CD4-positive, alpha-beta memory T cell (primary cell): ENCODE measurements around the gene VWA3B. TPM values are rescaled to one million over a fixed set of nuclear protein-coding genes. Genes with fewer than 3 reads are reported as not detected.
A peak's percentile ranks its signal among the peaks of the same experiment; 100 is the strongest.

Source experiments
- CTCF ChIA-PET: fragments of 350-600 bp; sonication (Branson Sonifier 250); formaldehyde crosslinking; loops from one replicate; lab custom pipeline; 2021; ENCODE audit warnings: inconsistent platforms; ENCODE audit not compliant: partially characterized antibody; lab: Charles Lee
- POLR2A ChIA-PET: fragments of 350-600 bp; sonication (Branson Sonifier 250); formaldehyde crosslinking; loops from one replicate; lab custom pipeline; 2021; ENCODE audit not compliant: partially characterized antibody; lab: Charles Lee
- DNase-seq, 5 donors: peaks; one replicate each; pipeline versions ENCODE4 v3.0.0 to v3.0.0-alpha.2; 2020 to 2022; ENCODE audit warnings: mixed read lengths in 1 of 5
- H3K27ac ChIP-seq: one replicate; pipeline ENCODE4 v1.7.0; 2013; ENCODE audit warnings: low read depth, low read length
- H3K27me3 ChIP-seq: 2 replicates; pipeline ENCODE4 v1.7.0; 2013; ENCODE audit warnings: mild to moderate bottlenecking, low read length, moderate library complexity; ENCODE audit not compliant: insufficient read depth
- H3K36me3 ChIP-seq: 2 replicates; pipeline ENCODE4 v1.7.0; 2013; ENCODE audit warnings: mild to moderate bottlenecking, low read length, moderate library complexity; ENCODE audit not compliant: insufficient read depth
- H3K4me1 ChIP-seq: 2 replicates; pipeline ENCODE4 v1.7.0; 2013; ENCODE audit warnings: mild to moderate bottlenecking, low read length, moderate library complexity; ENCODE audit not compliant: insufficient read depth
- H3K4me3 ChIP-seq, 2 donors: one replicate each; pipeline ENCODE4 v1.7.0; 2013; ENCODE audit warnings: low read length in 2 of 2, mild to moderate bottlenecking in 1 of 2
- H3K9me3 ChIP-seq, 2 donors: one replicate each; pipeline ENCODE4 v1.7.0; 2013; ENCODE audit warnings: low read length in 2 of 2, control low read depth in 1 of 2; ENCODE audit not compliant: control insufficient read depth in 1 of 2
- H3K27ac Mint-ChIP-seq, 7 donors: one replicate each; pipeline ENCODE4 v1.8.0; 2020 to 2021; ENCODE audit warnings: mixed read lengths in 7 of 7, mild to moderate bottlenecking in 6 of 7, inconsistent platforms in 3 of 7, moderate library complexity in 3 of 7
- H3K27me3 Mint-ChIP-seq, 2 donors: one replicate each; pipeline ENCODE4 v1.8.0; 2020 to 2021; ENCODE audit warnings: mixed read lengths in 2 of 2
- H3K36me3 Mint-ChIP-seq, 2 donors: one replicate each; pipeline ENCODE4 v1.8.0; 2020 to 2021; ENCODE audit warnings: mixed read lengths in 2 of 2, inconsistent platforms in 1 of 2, mild to moderate bottlenecking in 1 of 2
- H3K4me1 Mint-ChIP-seq, 4 donors: one replicate each; pipeline ENCODE4 v1.8.0; 2020 to 2021; ENCODE audit warnings: mixed read lengths in 4 of 4, mild to moderate bottlenecking in 1 of 4
- H3K4me3 Mint-ChIP-seq, 8 donors: one replicate each; pipeline ENCODE4 v1.8.0; 2020 to 2021; ENCODE audit warnings: mixed read lengths in 8 of 8, mild to moderate bottlenecking in 7 of 8, moderate library complexity in 6 of 8, inconsistent platforms in 3 of 8
- H3K9me3 Mint-ChIP-seq, 8 donors: one replicate each; pipeline ENCODE4 v1.8.0; 2020 to 2021; ENCODE audit warnings: mixed read lengths in 8 of 8, mild to moderate bottlenecking in 5 of 8, inconsistent platforms in 3 of 8, moderate library complexity in 1 of 8
- intact Hi-C: fragments of 100-400 bp; cut with micrococcal nuclease; formaldehyde crosslinking; loops from one replicate; pipeline ENCODE4 v1.15.1; 2023
- polyA plus RNA-seq, 2 donors: library from polyadenylated mRNA; unstranded; fragments of 300-500 nt; fragmentation: Illumina TruSeq; gene quantifications; one replicate each; pipeline ENCODE4 v1.2.3, GENCODE V29; 2021
- total RNA-seq, 2 experiments: library from RNA; stranded (reverse); gene quantifications; one replicate each; pipeline ENCODE4 v1.2.3, GENCODE V29; 2021

The VWA3B gene
- total and polyA plus RNA-seq, 4 experiments from 2014 or later: not detected

DNA sequence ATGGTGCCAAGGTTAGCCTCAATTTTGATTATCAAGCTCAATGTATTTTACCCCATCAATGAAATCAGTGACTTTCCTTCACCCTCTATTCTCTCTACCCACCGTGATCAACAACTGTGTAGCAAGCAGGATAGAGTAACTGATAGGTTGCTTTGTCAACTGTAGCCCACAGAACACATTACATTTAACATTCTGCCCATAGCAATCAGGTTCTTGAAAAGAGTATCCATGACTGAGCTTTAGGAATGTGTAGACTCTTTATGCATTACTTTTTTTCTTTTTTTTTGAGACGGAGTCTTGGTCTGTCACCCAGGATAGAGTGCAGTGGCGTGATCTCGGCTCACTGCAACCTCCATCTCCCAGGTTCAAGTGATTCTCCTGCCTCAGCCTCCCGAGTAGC lies 19.8 kb upstream of the VWA3B start:
- ChIA-PET POLR2A (no interaction called here), CTCF (interaction anchor here (1.3 kb wide), 1 partner anchor 260 kb away, joined by 3 read pairs; no protein-coding TSS in a partner anchor)
- Histone ChIP-seq H3K4me3 (no peak overlapping the region), H3K4me1 (no peaks in the 10 kb centered on the region), H3K27ac (no peak overlapping the region), H3K27me3 (no peaks in the 10 kb centered on the region), H3K36me3 (no peaks in the 10 kb centered on the region), H3K9me3 (no peaks in the 10 kb centered on the region)
- Mint-ChIP-seq H3K9me3 (peaks cover 0 to 4% (median 0%) of the 10 kb centered on the region in 8 donors), H3K27me3 (peaks cover 13 to 20% of the 10 kb centered on the region in 2 donors), H3K4me1 (no peaks in the 10 kb centered on the region), H3K36me3 (no peaks in the 10 kb centered on the region), H3K4me3 (no peak overlapping the region), H3K27ac (no peak overlapping the region)
- intact Hi-C loops: no loop called here
- no peak for DNase-seq

DNA sequence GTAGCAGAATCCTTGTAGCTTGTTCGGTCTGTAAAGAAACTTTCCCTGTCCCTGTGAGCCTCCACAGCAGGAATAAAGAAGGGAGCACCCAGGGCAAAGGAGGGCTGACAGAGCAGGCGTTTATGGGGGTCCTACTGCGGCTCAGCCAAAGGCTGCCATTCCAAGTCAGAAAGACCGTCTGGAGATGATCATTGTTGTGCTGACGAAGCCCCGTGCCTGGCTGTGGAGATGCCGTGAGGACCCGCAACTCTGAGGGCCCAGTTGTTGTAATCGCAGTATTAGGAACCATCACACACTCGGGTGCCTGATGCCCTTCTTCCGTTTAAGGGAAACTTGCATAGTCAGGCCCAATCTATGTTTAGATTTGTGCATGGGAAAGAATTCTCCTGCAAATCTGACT lies 16.9 kb upstream of the VWA3B start:
- CTCF ChIA-PET: no interaction called here
- Mint-ChIP-seq H3K27ac (no peak overlapping the region), H3K4me1 (no peaks in the 10 kb centered on the region), H3K27me3 (peaks cover 8 to 16% of the 10 kb centered on the region in 2 donors), H3K4me3 (no peak overlapping the region), H3K9me3 (peaks cover 0 to 9% (median 1%) of the 10 kb centered on the region in 8 donors), H3K36me3 (no peaks in the 10 kb centered on the region)
- Histone ChIP-seq H3K27ac (no peak overlapping the region), H3K36me3 (no peaks in the 10 kb centered on the region), H3K9me3 (no peaks in the 10 kb centered on the region), H3K4me3 (no peak overlapping the region), H3K4me1 (no peaks in the 10 kb centered on the region), H3K27me3 (no peaks in the 10 kb centered on the region)
- intact Hi-C loops: no loop called here
- POLR2A ChIA-PET: no interaction called here
- DNase-seq: no peak

DNA sequence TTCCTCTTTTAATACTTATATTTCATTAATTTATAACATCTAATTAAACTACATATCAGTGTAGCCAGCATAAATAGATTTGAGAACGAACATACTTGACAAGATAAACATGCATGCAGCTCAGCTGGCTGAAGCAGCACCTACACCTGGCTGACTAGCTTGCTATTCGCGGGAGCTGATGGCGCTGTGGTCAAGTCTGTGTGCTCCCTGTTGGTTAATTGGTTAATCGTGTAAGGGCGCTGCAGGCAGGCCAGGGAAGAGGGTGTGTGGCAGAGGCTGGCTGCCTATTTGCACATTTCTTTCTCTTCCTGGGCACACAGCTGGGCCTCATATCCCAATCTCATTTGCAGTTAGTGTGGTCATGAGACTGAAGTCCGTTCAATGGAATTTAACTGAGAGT lies 14.5 kb upstream of the VWA3B start:
- CTCF ChIA-PET: no interaction called here
- H3K4me1 Mint-ChIP-seq: no peaks in the 10 kb centered on the region
- no peak overlapping the region for H3K4me3 ChIP-seq
- H3K27me3 ChIP-seq: no peaks in the 10 kb centered on the region
- H3K27ac ChIP-seq: no peak overlapping the region
- H3K9me3 Mint-ChIP-seq: peaks cover 0 to 12% (median 6%) of the 10 kb centered on the region in 8 donors
- H3K36me3 Mint-ChIP-seq: no peaks in the 10 kb centered on the region
- no peak overlapping the region for H3K4me3 Mint-ChIP-seq
- H3K27ac Mint-ChIP-seq: no peak overlapping the region
- no peaks in the 10 kb centered on the region for H3K36me3 ChIP-seq
- H3K9me3 ChIP-seq: no peaks in the 10 kb centered on the region
- intact Hi-C loops: no loop called here
- no peak for DNase-seq
- POLR2A ChIA-PET: no interaction called here
- H3K27me3 Mint-ChIP-seq: peaks cover 3 to 11% of the 10 kb centered on the region in 2 donors
- H3K4me1 ChIP-seq: no peaks in the 10 kb centered on the region

DNA sequence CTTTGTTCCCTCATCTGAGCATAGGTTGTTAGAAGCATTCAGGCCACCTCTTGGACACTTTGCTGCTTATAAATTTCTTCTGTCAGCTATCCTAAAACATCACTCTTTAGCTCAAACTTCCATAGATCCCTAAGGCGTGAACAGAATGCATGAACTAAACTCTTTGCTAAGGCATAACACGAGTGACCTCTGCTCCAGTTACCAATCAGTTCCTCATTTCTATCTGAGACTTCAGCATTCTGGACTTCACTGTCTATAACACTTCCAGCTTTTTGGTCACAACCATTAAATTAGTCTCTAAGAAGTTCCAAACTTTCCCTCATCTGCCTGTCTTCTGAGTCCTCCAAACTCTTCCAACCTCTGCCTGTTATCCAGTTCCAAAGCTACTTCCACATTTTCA lies 8.3 kb upstream of the VWA3B start:
- Mint-ChIP-seq H3K27me3 (peaks cover 7 to 11% of the 10 kb centered on the region in 2 donors), H3K9me3 (peaks cover 3 to 26% (median 13%) of the 10 kb centered on the region in 8 donors), H3K36me3 (no peaks in the 10 kb centered on the region), H3K4me3 (no peak overlapping the region), H3K27ac (no peak overlapping the region), H3K4me1 (peaks cover 5 to 9% (median 6%) of the 10 kb centered on the region in 4 donors)
- intact Hi-C loops: no loop called here
- DNase-seq: no peak
- H3K36me3 ChIP-seq: no peaks in the 10 kb centered on the region
- no peaks in the 10 kb centered on the region for H3K27me3 ChIP-seq
- CTCF ChIA-PET: no interaction called here
- no peak overlapping the region for H3K4me3 ChIP-seq
- POLR2A ChIA-PET: no interaction called here
- no peak overlapping the region for H3K27ac ChIP-seq
- H3K4me1 ChIP-seq: no peaks in the 10 kb centered on the region
- peaks cover 0 to 4% of the 10 kb centered on the region in 2 donors for H3K9me3 ChIP-seq

DNA sequence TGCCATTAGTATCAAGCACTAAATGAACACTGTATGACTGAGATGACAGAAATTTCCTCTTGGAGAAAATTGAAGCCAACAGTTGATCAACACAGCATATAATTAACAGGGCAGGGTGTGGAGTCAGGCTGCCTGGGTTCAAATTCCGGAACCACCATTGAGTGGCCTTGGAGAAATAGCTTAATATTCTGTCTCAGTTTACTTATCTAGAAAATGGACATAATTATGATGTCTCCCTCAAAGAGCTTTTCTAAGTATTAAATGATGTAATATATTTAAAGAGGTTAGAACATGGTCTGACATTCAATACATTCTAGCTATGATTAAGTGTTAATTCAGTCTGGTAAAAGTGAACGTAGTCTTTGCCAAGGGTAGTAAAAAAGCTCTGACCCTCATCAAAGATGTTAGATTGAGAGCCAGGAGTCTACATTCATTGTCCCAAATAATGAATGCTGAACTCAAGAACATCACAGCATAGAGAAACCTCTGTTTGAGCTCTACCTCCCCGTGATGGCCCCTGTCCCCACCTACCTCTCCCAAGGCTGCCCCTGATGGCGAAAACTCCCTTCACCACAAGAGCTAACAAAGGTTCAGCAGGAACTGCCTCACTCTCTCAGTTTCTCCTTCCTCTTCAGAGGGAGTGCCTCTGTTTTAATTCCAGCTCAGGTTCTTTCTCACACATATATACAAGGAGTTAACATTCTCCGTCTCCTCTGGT lies 2.7 kb upstream of the VWA3B start:
- Histone ChIP-seq H3K9me3 (no peaks in the 10 kb centered on the region), H3K27me3 (peaks cover 13% of the 10 kb centered on the region), H3K27ac (no peak overlapping the region), H3K36me3 (no peaks in the 10 kb centered on the region), H3K4me1 (peaks cover 14% of the 10 kb centered on the region), H3K4me3 (no peak overlapping the region)
- H3K27ac Mint-ChIP-seq: no peak overlapping the region
- H3K9me3 Mint-ChIP-seq: peaks cover 0 to 2% (median 0%) of the 10 kb centered on the region in 8 donors
- intact Hi-C loops: no loop called here
- ChIA-PET CTCF (no interaction called here), POLR2A (no interaction called here)
- H3K4me1 Mint-ChIP-seq: peaks cover 15 to 29% (median 19%) of the 10 kb centered on the region in 4 donors
- DNase-seq: no peak
- peaks cover 42 to 48% of the 10 kb centered on the region in 2 donors for H3K27me3 Mint-ChIP-seq
- H3K36me3 Mint-ChIP-seq: no peaks in the 10 kb centered on the region
- no peak overlapping the region for H3K4me3 Mint-ChIP-seq

DNA sequence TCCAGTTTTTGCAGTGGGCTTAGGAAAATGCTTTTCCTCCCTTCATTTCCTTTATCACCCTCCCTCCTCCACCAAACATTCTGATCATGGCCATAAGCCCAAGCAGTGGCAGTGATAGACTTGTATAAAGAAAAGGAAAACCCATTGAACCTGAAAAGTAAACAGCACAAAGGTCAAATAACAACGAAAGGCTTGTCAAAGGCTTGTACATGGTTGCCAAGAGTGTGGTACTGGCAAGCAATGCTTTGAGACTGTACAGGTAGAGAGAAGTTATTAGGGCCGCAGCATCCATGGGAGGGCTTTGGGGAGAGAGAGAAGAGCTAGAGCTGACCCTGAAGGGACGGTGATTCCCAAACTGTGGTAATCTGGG lies 2.1 kb upstream of the VWA3B start:
- Histone ChIP-seq H3K27ac (no peak overlapping the region), H3K9me3 (no peaks in the 10 kb centered on the region), H3K4me1 (peaks cover 14% of the 10 kb centered on the region), H3K36me3 (no peaks in the 10 kb centered on the region), H3K27me3 (peaks cover 13% of the 10 kb centered on the region), H3K4me3 (no peak overlapping the region)
- CTCF ChIA-PET: no interaction called here
- H3K9me3 Mint-ChIP-seq: peaks cover 0 to 1% (median 0%) of the 10 kb centered on the region in 8 donors
- peaks cover 15 to 29% (median 19%) of the 10 kb centered on the region in 4 donors for H3K4me1 Mint-ChIP-seq
- intact Hi-C loops: no loop called here
- peaks cover 42 to 48% of the 10 kb centered on the region in 2 donors for H3K27me3 Mint-ChIP-seq
- peak overlapping the region in 1 of 8 donors; percentile 25 for H3K4me3 Mint-ChIP-seq
- no peak for DNase-seq
- no peaks in the 10 kb centered on the region for H3K36me3 Mint-ChIP-seq
- POLR2A ChIA-PET: no interaction called here
- no peak overlapping the region for H3K27ac Mint-ChIP-seq

GRCh38 chr2:98085649-98086048 lies 1.3 kb upstream of the VWA3B start:
- no peak for DNase-seq
- Histone ChIP-seq H3K4me1 (peaks cover 14% of the 10 kb centered on the region), H3K27ac (no peak overlapping the region), H3K36me3 (no peaks in the 10 kb centered on the region), H3K27me3 (peaks cover 13% of the 10 kb centered on the region), H3K9me3 (no peaks in the 10 kb centered on the region), H3K4me3 (no peak overlapping the region)
- intact Hi-C loops: no loop called here
- CTCF ChIA-PET: no interaction called here
- Mint-ChIP-seq H3K4me1 (peaks cover 15 to 29% (median 19%) of the 10 kb centered on the region in 4 donors), H3K27me3 (peaks cover 42 to 48% of the 10 kb centered on the region in 2 donors), H3K4me3 (peak overlapping the region in 2 of 8 donors; percentile 7 to 55), H3K36me3 (no peaks in the 10 kb centered on the region), H3K27ac (no peak overlapping the region), H3K9me3 (no peaks in the 10 kb centered on the region)
- POLR2A ChIA-PET: no interaction called here
